AG10803 (cell line): ENCODE data around the gene MON2.

Experiments used
- DNase-seq: peaks from one replicate; pipeline ENCODE4 v3.0.0; 2010; ENCODE audit warnings: low read depth
- H3K4me3 ChIP-seq: 2 replicates; pipeline ENCODE4 v1.5.1; 2011; ENCODE audit warnings: mild to moderate bottlenecking, low read length, control low read depth
- CTCF ChIP-seq: conservative IDR thresholded peaks from 2 replicates; pipeline ENCODE4 v1.5.1; 2011; ENCODE audit warnings: mild to moderate bottlenecking, low read length, control low read depth, inconsistent platforms

MON2 gene

GRCh38 chr12:62606654-62607053, 140.0 kb downstream of the MON2 start:
- no peak for DNase-seq
- H3K4me3 ChIP-seq, result no peak overlapping the region
- TF ChIP-seq CTCF, result no peak

- peak; percentile 69 for DNase-seq
- no peak overlapping the region for H3K4me3 ChIP-seq
- TF ChIP-seq CTCF, result no peak
These were observed 146.5 kb downstream of the MON2 start for GRCh38 chr12:62613081-62613480.

- no peak for DNase-seq
- no peak for TF ChIP-seq CTCF
- H3K4me3 ChIP-seq, result no peak overlapping the region
These were observed 151.7 kb downstream of the MON2 start for GRCh38 chr12:62618319-62618718.

GRCh38 chr12:62618930-62619329, 152.3 kb downstream of the MON2 start:
- DNase-seq, result no peak
- no peak for TF ChIP-seq CTCF
- H3K4me3 ChIP-seq, result no peak overlapping the region

- no peak overlapping the region for H3K4me3 ChIP-seq
- no peak for TF ChIP-seq CTCF
- no peak for DNase-seq
These were observed 154.5 kb downstream of the MON2 start for GRCh38 chr12:62621101-62621638.

- peak; percentile 14; the same call in 1 of the 2 replicates for TF ChIP-seq CTCF
- DNase-seq, result no peak
- no peak overlapping the region for H3K4me3 ChIP-seq
These were observed 155.6 kb downstream of the MON2 start for GRCh38 chr12:62622177-62622576.

- DNase-seq, result peak; percentile 80
- TF ChIP-seq CTCF, result no peak
- H3K4me3 ChIP-seq, result no peak overlapping the region
These were observed 158.6 kb downstream of the MON2 start for GRCh38 chr12:62625228-62625627.
